EH (cell line): ENCODE measurements around the gene KRTAP10-4.
"Not testable (repeated sequence)": the region's sequence is repeated elsewhere in the genome, so short reads cannot be mapped to it uniquely, and the experiment has no call there.

ENCODE experiments used
- DNase-seq: peaks from one replicate; pipeline ENCODE4 v3.0.0-alpha.2; 2015; ENCODE audit warnings: low read depth

Gene KRTAP10-4

DNA sequence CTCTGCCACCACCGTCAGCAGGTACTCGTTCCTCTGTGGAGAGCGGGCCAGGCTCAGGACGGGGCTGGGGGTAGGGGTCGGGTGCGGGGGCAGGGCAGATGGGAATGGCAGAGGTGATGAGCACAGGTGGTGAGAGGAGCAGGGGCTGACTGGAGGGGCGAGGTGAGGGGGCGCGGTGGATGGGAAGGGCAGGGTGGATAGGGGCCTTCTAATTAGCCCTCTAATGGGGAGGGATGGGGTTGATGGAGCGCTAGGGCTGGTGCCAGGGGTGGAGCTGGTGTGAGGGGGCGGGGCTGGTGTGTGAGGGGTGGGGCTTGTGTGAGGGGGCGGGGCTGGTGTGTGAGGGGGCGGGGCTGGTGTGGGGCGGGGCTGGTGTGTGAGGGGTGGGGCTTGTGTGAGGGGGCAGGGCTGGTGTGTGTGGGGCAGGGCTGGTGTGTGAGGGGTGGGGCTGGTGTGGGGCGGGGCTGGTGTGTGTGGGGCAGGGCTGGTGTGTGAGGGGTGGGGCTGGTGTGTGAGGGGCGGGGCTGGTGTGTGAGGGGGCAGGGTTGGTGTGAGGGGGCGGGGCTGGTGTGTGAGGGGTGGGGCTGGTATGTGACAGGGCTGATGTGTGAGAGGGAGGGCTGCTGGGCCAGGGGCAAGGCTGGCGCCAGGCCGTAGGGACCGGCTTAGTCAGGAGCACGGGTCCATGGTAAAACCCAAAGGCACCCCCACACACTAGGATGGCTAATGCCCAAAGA lies 39.5 kb upstream of the KRTAP10-4 start:
- DNase-seq, result no peak

DNA sequence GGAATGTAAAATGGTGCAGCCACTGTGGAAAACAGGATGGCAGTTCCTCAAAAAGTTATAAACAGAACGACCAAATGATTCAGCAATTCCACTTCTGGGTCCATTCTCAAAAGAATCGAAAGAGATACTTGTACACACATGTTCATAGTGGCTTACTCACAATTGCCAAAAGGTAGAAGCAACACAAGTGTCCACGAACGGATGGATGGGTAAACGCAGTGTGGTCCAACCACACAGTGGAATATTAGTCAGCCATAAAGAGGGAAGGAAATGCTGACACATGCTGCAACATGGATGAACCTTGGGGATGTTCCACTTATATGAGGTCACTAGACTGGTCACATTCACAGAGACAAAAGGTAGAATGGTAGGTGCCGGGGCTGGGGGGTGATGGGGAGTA lies 38.8 kb upstream of the KRTAP10-4 start:
- DNase-seq, result no peak

DNA sequence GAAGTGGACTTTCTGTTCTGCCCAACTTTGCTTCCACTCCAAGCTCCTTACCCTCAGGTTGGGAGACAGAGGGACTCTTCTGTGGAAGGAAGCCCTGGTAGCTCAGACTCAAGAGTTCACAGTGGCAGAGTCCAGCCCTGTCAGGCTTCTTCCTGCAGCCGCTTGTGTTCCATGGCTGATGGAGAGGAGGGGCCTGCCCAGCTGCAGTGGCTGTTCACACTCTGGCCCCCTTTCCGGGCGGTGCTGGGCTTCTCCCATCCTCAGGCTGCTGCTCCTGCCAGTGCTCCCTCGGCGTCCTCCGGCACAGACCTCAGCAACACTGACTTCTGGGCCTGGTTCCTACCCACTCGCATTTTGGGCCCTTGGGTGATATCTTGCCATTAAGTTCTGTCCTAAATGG lies 37.6 kb upstream of the KRTAP10-4 start:
- DNase-seq, result no peak

DNA sequence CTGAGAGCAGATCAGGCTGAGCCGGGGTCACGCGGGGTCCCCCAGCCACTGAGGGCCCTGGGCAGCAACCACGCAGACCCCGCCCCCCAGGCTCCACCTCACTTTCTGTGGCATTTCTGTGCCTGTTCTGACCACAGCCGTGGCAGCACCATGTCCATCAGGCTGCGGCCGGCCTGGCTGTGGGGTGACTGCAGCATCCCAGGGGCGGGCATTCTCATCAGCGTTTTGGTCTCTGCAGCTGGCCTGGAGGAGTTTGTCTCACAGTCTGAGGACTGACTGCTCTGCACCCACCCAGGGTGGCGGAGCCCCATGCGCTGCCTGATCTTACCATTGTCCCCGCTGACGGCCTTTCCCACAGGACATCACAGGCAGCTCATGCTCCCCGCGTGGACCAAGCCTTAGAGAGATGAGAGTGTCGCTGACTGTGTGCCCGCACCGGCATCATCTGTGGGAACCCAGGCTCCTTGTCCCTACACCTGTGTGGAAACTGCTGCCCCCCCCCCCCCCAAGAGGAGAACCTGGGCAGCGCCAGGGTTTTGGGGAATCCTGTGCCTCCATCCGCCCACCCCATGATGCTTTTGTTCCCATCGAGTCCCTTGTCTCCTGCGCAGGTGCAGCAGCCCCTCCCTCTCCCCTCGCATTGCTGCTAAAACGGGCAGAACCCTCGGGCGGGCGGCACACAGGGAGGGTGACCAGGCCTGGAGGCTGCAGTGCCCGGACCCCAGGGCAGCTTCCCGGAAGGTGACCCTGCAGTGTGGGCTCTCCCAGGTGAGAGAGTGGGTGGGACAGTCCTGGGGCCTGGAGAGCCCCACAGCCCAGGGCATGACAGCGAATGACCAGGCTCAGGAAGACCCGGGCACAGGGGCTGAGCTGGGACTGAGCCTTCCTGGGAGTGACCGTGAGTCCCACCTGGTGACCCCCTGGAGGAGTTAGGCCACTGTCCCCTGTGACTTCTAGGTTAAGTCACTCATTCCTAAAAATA lies 35.3 kb upstream of the KRTAP10-4 start:
- no peak for DNase-seq

DNA sequence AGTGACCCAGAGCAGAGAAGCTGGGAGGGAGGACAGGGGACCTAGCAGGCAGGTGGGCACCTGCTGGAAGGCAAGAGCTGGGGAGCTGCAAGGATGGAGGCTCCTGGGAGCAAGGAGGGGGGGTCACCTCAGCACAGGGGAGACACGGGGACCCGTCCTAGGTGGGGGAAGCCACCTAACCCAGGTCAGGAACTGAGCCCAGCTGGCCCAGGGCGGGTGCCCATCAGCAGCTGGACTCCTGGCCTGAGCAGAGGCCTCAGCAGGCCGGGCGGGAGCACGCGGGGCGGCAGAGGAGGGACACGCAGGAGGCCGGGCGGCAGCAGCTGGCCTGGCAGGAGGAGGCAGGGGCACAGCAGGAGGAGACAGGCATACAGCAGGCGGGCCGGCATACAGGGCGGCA lies 34.5 kb upstream of the KRTAP10-4 start:
- DNase-seq, result no peak

DNA sequence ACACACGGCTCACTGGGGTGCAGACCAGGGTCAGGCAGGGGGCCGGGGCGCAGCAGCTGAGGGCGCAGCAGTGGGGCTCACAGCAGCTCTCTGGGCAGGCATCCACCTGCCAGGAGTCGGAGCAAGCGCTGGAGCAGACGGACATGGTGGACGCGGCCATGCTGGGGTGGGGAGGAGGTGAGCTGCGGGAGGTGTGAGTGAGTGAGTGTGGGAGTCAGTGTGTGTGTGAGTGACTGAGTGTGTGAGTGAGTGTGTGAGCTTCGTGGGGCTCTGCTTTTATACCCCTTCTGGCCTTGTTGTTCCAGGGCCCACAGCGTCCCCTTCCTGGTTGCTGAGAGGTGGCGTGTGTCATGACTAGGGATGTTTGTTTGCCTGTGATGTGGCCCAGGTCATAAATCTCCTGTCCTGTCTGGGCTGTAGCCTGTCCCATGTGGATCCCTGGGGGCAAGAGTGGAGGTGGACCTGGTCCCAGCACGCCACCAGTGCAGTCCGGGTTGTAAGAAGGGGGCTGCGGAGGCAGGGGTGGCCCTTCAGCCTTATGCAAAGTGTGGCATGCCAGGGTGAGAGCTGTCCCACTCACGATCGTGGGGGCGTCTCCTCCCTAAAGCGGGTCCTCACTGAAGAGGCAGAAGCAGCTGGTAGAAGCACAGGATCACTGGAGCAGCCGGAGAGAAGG lies 33.4 kb upstream of the KRTAP10-4 start, which contains the start of gene KRTAP10-1:
Gene KRTAP10-1 (minus strand): TSS at position 205 of the 676 bp plus-strand sequence. CDS start 45 bp downstream, at position 160.
- DNase-seq, result no peak

DNA sequence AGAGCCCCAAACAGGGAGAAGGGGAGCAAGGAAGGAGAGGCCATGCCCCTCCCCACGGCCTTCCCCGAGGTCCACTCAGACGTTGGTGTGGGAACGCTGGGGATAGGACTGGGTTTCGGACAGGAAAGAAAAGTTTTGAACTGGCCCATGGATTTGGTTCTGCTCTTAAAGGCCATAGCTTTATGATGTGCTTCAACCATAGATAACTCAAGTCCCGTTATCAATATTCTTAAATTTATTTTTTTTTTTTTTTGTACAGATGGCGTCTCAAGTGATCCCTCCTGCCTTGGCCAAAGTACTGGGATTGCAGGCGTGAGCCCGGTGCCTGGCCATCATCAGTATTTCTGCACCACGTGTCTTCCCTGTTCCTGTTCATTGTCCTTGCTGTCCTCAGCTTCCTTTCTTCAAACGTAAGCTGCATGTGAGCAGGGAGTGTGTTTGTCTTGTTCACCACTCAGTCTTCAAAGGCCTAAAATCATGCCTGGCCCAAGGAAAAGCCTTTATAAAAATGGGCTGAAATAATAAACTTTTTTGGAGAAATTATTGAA lies 32.7 kb upstream of the KRTAP10-4 start:
- DNase-seq, result no peak

DNA sequence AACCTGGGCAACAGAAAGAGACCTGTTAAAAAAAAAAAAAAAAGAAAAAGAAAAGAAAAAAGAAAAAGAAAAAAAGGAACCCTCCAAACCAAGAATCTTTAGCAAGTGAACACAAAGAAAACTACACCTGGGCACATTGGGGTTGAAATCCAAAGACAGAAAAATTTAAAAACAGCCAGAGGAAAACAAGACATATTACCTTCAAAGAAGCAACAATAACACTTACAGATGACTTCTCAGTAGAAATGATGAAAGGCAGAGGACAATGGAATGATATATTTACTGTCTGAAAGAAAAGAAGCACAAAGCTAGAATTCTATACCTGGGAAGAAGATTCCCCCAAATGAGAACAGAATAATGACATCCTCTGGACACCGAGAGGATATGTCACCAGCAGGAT lies 30.8 kb upstream of the KRTAP10-4 start:
- DNase-seq, result no peak

DNA sequence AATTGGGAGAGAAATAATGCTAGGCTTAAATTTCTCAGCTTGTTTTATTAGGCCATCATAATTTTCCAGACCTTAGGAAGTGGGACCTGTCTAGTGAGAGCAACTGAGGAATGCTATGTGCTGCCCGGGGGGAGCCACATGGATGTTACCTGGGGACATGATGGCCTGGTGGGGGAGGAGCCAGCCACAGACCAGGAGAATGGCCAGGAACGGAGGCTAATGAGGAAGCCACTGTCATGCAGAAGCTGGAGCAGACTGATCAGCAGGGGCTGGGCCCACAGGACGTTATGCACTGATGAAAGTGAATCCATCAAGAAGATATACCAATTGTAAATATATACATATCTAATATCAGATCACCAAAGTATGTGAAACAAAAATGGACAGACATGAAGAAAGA lies 29.0 kb upstream of the KRTAP10-4 start:
- no peak for DNase-seq

DNA sequence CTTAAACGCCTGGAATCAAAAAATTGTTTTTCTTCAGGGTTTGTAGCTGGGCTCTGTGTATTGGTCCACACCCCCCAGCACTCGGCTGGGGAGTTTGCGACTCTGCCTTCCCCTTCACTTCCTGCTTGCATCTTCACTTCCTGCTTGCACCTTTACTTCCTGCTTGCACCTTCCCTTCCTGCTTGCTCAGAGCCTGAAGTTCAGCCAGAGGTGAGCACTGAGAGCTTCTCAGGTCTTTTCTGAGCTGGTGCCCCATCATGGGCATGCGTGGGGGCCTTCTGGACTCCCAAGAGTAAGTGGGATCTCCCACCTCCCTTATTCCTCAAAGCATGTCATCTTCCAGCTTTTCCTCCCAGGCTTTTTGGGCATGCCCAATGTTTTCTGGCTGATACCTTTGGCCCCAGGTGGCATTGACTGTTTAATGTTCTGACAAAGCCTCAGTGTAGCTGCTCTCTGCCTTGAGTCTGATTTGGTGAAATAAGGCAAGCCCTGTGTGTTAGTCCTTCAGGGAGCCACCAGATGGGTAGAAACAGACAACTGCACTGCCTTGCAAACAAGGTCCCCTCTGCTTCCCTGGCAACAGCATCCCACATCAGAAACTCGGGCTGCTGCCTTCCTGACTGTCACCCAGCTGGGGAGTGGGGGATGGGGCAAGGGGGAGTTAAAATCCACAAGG lies 25.7 kb upstream of the KRTAP10-4 start:
- no peak for DNase-seq

DNA sequence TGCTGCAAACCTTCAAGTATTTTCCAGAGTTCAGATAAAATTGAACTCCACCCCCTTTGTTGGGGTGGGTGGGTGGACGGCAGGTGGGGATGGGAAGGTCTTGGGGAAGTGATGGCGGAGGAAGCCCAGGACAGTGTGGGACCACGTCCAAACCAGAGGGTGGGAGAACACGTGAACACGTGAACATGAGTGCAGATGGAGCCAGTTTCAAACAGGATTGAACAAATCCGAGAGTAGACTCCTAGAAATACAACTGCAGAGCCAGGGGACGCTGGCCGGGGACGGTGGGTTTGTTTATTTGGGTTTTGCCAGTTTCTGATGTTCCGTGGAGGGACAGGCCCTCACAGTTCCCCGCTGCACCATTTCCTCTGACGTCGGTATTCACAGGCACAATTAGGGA lies 25.1 kb upstream of the KRTAP10-4 start:
- no peak for DNase-seq

DNA sequence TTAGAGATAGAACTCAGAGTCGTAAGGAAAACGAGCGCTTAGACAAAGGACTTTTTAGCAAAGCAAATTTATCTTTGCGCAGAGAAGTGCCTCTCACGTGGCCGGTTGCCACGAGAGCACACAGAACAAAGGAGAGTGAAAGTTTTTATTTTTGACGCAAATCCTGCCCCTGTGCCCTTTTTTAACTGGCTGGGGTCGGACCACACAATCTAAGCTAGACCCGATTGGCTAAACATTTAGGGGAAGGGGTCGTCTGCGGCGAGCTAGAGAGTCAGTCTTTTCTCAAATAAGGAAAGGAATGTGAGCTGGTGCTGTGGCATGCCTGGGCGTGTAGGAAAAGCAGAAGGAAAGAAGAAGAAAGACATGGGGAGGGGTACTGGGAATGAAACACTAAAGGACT lies 24.6 kb upstream of the KRTAP10-4 start:
- DNase-seq, result no peak

DNA sequence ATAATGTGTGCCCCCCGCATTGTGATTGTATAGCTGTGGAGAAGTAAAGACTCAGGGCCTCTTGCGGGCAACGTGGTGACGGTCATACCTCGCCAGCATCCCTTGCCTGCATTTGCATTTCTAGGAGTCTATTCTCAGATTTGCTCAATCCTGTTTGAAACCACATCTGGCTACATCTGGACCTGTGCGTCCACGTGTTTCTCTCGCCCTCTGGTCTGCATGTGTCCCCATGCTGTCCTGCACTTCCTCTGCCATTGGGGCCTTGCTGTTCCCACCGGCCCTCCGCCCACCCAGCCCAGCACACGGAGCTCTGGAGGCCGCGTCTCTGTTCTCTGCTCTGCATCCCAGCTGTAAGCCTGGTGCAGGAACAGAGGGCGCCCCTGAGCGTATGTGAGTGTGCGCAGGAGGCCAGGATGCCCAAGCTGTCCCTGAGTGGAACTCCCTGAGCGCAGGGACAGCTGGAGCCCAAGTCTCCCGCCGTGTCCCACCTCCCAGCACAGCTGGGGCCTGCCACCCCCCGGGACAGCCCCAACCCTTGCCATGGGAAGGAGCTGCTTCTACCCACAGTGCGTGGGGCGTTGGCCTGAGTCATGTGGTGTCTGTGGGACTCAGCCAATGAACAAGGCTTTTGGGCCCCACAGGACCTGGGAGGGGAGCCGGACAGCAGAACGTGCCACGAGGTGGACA lies 23.9 kb upstream of the KRTAP10-4 start:
- DNase-seq, result no peak

DNA sequence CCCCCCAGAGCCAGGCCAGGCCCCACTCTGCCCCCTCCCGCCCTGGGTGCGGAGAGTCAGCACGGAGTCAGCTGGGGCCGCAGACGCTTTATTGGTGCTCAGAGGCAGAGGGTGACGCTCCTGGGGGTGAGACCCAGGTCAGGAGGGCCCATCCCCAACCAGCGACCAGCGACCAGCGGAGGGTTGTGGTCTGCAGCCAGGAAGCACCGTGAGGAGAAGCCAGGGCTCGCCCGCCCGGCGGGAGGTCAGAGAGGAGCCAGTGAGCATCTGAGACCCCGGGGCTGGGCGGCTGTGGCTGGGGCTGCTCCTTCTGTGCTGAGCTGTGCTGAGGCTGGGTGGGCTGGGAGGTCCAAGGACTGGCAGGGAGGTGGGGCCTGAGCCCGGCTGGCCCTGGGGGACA lies 23.2 kb upstream of the KRTAP10-4 start:
- DNase-seq, result not testable (repeated sequence)

DNA sequence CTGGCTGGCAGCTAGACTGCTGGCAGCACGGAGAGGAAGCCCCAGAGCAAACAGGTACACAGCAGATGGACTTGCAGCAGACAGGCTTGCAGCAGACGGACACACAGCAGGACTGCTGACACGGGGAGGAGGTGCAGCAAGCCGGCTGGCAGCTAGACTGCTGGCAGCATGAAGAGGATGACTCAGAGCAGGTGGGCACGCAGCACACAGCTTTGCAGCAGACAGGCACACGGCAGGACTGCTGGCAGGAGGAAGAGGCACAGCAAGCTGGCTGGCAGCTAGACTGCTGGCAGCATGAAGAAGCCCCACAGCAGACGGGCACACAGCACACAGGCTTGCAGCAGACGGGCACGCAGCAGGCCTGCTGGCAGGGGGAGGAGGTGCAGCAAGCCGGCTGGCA lies 22.7 kb upstream of the KRTAP10-4 start:
- DNase-seq, result no peak

DNA sequence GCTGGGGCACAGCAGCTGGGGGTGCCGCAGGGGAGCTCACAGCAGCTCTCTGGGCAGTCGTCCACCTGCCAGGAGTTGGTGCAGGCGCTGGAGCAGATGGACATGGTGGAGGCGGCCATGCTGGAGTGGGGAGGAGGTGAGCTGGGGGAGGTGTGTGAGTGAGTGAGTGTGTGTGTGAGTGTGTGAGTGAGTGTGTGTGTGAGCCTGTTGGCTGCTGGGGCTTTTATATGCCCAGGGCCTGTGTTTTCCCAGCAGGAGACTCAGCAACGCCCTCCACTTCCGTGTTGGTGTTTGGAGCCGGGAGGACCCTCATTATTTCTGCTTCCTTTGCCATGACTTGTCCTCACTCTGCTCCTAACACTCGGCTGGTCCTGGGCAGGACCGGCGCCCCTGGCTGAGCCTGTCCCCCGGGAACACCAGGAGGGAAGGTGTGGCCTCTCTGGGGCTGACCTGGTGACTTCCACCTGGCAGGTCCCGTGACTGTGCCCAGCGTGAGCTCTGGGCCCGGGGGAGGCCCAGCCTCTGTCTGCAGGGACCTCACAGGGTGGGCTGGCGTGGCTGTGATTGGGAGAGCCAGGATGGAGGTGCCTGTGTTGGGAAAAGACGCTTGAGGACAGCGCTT lies 22.1 kb upstream of the KRTAP10-4 start, which contains the start of gene KRTAP10-2:
Gene KRTAP10-2 (minus strand): TSS at position 166 of the 622 bp plus-strand sequence. CDS start 47 bp downstream, at position 119.
- DNase-seq, result no peak

DNA sequence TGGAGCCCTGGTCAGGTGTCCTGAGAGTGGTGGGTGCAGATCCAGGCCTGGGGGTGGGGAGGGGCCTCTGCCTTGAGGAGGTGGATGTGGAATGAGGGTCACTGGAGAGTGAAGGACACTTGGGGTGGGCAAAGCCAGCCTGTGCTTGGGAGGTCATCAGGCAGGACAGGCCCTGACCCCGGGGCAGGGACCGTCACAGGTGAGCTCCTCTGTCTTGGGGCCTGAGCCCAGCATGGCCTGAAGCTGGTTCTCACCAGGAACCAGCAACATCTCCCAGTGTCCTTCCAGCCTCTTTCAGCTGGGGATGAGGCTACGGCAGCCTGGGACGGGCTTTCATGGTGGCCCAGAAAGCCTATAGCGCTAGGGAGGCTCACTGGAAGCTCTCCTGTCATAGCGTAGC lies 21.4 kb upstream of the KRTAP10-4 start:
- DNase-seq, result no peak

DNA sequence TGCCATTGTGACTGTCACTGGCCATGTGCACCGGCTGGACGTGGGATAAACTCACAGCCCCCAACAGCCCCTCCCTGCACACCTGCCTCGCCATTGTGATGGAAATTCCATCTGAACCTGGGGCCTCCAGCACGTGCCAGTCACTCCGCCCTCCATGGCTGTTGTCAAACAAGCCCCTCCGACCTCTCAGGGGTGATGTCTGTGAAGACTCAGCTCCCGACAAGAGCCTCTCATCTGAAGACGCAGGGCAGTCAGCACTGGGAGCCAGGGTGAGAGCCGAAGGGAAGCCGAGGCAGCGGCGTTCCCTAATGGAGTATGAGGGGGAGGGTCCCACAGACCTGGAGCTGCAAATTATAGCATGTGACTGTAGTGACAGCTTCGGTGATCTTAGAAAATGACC lies 20.8 kb upstream of the KRTAP10-4 start:
- DNase-seq, result no peak

DNA sequence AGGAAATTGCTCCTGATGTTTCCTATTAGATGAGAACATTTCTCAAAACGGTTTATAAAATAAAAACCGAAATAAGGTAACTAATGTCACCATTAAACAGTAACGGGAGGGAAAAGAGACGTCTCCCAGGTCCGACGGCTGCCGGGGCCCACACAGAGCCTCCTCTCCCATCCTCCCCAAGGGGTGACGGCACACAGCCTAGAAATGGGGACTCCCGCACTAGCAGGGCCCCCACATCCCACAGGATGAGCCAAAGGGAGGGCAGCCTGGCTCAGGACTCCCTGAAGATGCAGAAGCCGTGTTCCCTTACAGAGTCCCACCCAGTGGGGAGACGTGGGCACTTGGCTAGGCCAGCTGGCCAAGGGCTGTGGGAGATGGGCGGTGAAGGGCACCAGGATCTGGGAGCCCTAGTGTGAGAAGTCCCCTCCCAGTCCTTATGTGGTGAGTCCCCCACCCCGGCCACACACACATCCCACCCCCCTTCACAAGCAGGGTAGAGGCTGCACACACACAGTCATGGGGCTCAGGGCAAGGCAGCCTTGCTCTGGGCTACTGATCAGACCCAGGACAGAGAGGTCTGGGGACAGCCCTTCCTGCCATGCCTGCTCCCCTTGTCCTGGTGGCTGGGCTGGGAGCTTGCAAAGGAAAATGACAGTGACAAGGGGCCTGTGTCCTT lies 18.2 kb upstream of the KRTAP10-4 start:
- DNase-seq, result no peak

DNA sequence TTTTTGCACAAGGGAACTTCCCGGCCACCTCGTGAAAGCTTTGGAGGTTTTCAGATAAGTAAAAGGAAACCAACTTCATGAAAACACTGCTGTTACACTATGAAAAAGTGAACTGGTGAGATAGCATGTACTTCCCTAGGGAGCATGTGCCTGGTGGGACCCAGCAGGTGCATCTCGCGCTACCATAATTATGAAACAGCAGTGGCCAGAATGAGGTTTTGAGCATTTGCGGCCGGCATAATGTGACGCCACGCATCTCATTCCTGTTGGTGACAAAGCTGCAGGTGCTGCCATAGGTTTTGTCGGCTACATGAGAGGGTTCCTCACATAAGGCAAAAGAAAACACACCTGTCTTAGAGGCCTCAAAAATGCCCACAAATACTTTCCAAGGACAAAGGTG lies 16.6 kb upstream of the KRTAP10-4 start:
- DNase-seq, result no peak
